PC-3 (cell line): ENCODE results near the gene DVL1. TPM values are rescaled to one million over a fixed set of nuclear protein-coding genes. Genes with fewer than 3 reads are reported as not detected.
"Not testable (repeated sequence)": the region's sequence is repeated elsewhere in the genome, so short reads cannot be mapped to it uniquely, and the experiment has no call there.

Experiments used
- ATAC-seq: fragments of 200-7000 bp; cut with Tn5 transposase; 2 replicates; pipeline ENCODE4 v1.9.1; 2020; ENCODE audit warnings: mild to moderate bottlenecking, moderate library complexity
- BruUV-seq: library from RNA; stranded (reverse); fragments of 400-500 nt; replicated peaks from 2 replicates; lab custom pipeline; 2021; lab: Mats Ljungman, UMichigan
- CTCF ChIA-PET: fragments of 300-600 bp; sonication (Branson Sonifier 250); formaldehyde crosslinking; loops from one replicate; lab custom pipeline; 2022; ENCODE audit warnings: antibody characterized with exemption; lab: Charles Lee
- POLR2A ChIA-PET: fragments of 300-600 bp; sonication (Branson Sonifier 250); formaldehyde crosslinking; loops from one replicate; lab custom pipeline; 2022; ENCODE audit warnings: antibody characterized with exemption; ENCODE audit not compliant: unreplicated experiment; lab: Charles Lee
- DNase-seq: peaks from one replicate; pipeline ENCODE4 v3.0.0-alpha.2; 2015
- H2AFZ ChIP-seq: fragments of 300-600 bp; sonication (generic); 2 replicates; pipeline ENCODE4 v1.6.0; 2016; ENCODE audit warnings: antibody characterized with exemption, low read length
- H3F3A ChIP-seq: fragments of 300-600 bp; sonication (generic); one replicate; pipeline ENCODE4 v1.6.0; 2017; ENCODE audit warnings: antibody characterized with exemption, low read length, control low read depth, mild to moderate bottlenecking; ENCODE audit not compliant: unreplicated experiment
- H3K27ac ChIP-seq: fragments of 300-600 bp; sonication (generic); 2 replicates; pipeline ENCODE4 v1.5.1; 2016; ENCODE audit warnings: mild to moderate bottlenecking, low read length
- H3K27me3 ChIP-seq: fragments of 300-600 bp; sonication (generic); 2 replicates; pipeline ENCODE4 v1.6.1; 2016; ENCODE audit warnings: low read length, mixed read lengths
- H3K36me3 ChIP-seq: fragments of 300-600 bp; sonication (generic); 2 replicates; pipeline ENCODE4 v1.6.1; 2016; ENCODE audit warnings: low read depth, mixed run types, low read length, mixed read lengths
- H3K4me1 ChIP-seq: fragments of 300-600 bp; sonication (generic); 2 replicates; pipeline ENCODE4 v1.5.1; 2016; ENCODE audit warnings: low read length; ENCODE audit not compliant: insufficient read depth
- H3K4me2 ChIP-seq: fragments of 300-600 bp; sonication (generic); 2 replicates; pipeline ENCODE4 v1.6.0; 2016; ENCODE audit warnings: low read length
- H3K4me3 ChIP-seq: fragments of 300-600 bp; sonication (generic); 2 replicates; pipeline ENCODE4 v1.5.1; 2016; ENCODE audit warnings: mild to moderate bottlenecking, low read length, mixed read lengths
- H3K79me2 ChIP-seq: fragments of 300-600 bp; sonication (generic); 2 replicates; pipeline ENCODE4 v1.6.1; 2017; ENCODE audit warnings: low read length, mixed read lengths
- H3K9ac ChIP-seq: fragments of 300-600 bp; sonication (generic); 2 replicates; pipeline ENCODE4 v1.6.0; 2016; ENCODE audit warnings: mild to moderate bottlenecking, low read length
- H3K9me2 ChIP-seq: fragments of 300-600 bp; sonication (generic); replicated peaks from 2 replicates; pipeline ENCODE4 v1.6.1; 2016; ENCODE audit warnings: mixed run types, low read length, mixed read lengths
- H3K9me3 ChIP-seq: fragments of 300-600 bp; sonication (generic); 2 replicates; pipeline ENCODE4 v1.6.1; 2016; ENCODE audit warnings: low read length, mixed read lengths
- H4K20me1 ChIP-seq: fragments of 300-600 bp; sonication (generic); 2 replicates; pipeline ENCODE4 v1.6.1; 2016; ENCODE audit warnings: low read length, mixed read lengths
- CTCF ChIP-seq: fragments of 300-600 bp; sonication (generic); conservative IDR thresholded peaks from 2 replicates; pipeline ENCODE4 v1.5.1; 2017; ENCODE audit warnings: antibody characterized with exemption, low read depth, mild to moderate bottlenecking, low read length
- EZH2 ChIP-seq: fragments of 300-600 bp; sonication (generic); IDR thresholded peaks from one replicate; pipeline ENCODE4 v1.6.1; 2017; ENCODE audit warnings: antibody characterized with exemption, mild to moderate bottlenecking, low read length; ENCODE audit not compliant: unreplicated experiment
- EZH2phosphoT487 ChIP-seq: fragments of 300-600 bp; sonication (generic); IDR thresholded peaks from 2 replicates; pipeline ENCODE4 v1.6.1; 2018; ENCODE audit warnings: mild to moderate bottlenecking, antibody characterized with exemption, low read length, borderline replicate concordance
- intact Hi-C: fragments of 100-400 bp; cut with micrococcal nuclease; formaldehyde crosslinking; loops from 2 replicates; pipeline ENCODE4 v1.9.0; 2023
- total RNA-seq: library from RNA; depleted of rRNA; stranded (reverse); fragments of >200 nt; gene quantifications from 2 replicates; pipeline ENCODE4 v1.2.3, GENCODE V29; 2014

Gene DVL1
- total RNA-seq, 1 experiment from 2014 or later: 626 TPM

- ATAC-seq (no peak), DNase-seq (no peak)
- H3K4me2 ChIP-seq: no peak overlapping the region
- no peak overlapping the region for H3K4me3 ChIP-seq
- H4K20me1 ChIP-seq: no peaks in the 10 kb centered on the region
- H3K9ac ChIP-seq: no peak overlapping the region
- BruUV-seq: no TSS peak
- ChIA-PET CTCF (no interaction called here), POLR2A (no interaction called here)
- H3K9me3 ChIP-seq: peaks cover 15% of the 10 kb centered on the region; the same call in 1 of the 2 replicates
- peaks cover 10% of the 10 kb centered on the region; the same call in 1 of the 2 replicates for H3K36me3 ChIP-seq
- H3K4me1 ChIP-seq: peaks cover 16% of the 10 kb centered on the region
- H2AFZ ChIP-seq: no peak overlapping the region
- TF ChIP-seq EZH2phosphoT487 (no peak), CTCF (no peak), EZH2 (no peak)
- H3K27me3 ChIP-seq: no peaks in the 10 kb centered on the region
- H3K9me2 ChIP-seq: no peaks in the 10 kb centered on the region
- intact Hi-C loops: no loop called here
- H3K27ac ChIP-seq: no peak overlapping the region
- peaks cover 35% of the 10 kb centered on the region for H3K79me2 ChIP-seq
- H3F3A ChIP-seq: no peaks in the 10 kb centered on the region
Measured at GRCh38 chr1:1370771-1371300, 21.6 kb upstream of the DVL1 start.

GRCh38 chr1:1370094-1370493 is 20.9 kb upstream of the DVL1 start:
- CTCF ChIA-PET, H4K20me1 ChIP-seq, intact Hi-C loops, H3K9me2 ChIP-seq, ATAC-seq, BruUV-seq, H3K4me2 ChIP-seq, H2AFZ ChIP-seq, POLR2A ChIA-PET, DNase-seq, H3F3A ChIP-seq, H3K27me3 ChIP-seq, H3K27ac ChIP-seq, H3K9ac ChIP-seq, H3K4me3 ChIP-seq: not testable (repeated sequence)
- Histone ChIP-seq H3K79me2 (peaks cover 35% of the 10 kb centered on the region), H3K4me1 (peaks cover 16% of the 10 kb centered on the region), H3K9me3 (peaks cover 16% of the 10 kb centered on the region; the same call in 1 of the 2 replicates), H3K36me3 (peaks cover 10% of the 10 kb centered on the region; the same call in 1 of the 2 replicates)

GRCh38 chr1:1367315-1367714 is 18.1 kb upstream of the DVL1 start:
- Histone ChIP-seq H3K9me3 (peaks cover 16% of the 10 kb centered on the region; the same call in 1 of the 2 replicates), H3K4me1 (peaks cover 9% of the 10 kb centered on the region; the same call in 1 of the 2 replicates), H3K27ac (no peak overlapping the region), H3K36me3 (no peaks in the 10 kb centered on the region), H3K4me3 (no peak overlapping the region), H3K27me3 (no peaks in the 10 kb centered on the region), H3K9me2 (no peaks in the 10 kb centered on the region), H3K4me2 (no peak overlapping the region), H3K79me2 (peaks cover 8% of the 10 kb centered on the region), H4K20me1 (no peaks in the 10 kb centered on the region), H3K9ac (no peak overlapping the region), H3F3A (no peaks in the 10 kb centered on the region), H2AFZ (no peak overlapping the region)
- ATAC-seq (no peak), DNase-seq (no peak)
- POLR2A ChIA-PET: no interaction called here
- no TSS peak for BruUV-seq
- intact Hi-C loops: no loop called here
- no peak for TF ChIP-seq EZH2phosphoT487
- no peak for TF ChIP-seq EZH2
- no peak for TF ChIP-seq CTCF
- CTCF ChIA-PET: no interaction called here
